Measurements from ENCODE around the gene GEMIN4.

Gene GEMIN4

DNA sequence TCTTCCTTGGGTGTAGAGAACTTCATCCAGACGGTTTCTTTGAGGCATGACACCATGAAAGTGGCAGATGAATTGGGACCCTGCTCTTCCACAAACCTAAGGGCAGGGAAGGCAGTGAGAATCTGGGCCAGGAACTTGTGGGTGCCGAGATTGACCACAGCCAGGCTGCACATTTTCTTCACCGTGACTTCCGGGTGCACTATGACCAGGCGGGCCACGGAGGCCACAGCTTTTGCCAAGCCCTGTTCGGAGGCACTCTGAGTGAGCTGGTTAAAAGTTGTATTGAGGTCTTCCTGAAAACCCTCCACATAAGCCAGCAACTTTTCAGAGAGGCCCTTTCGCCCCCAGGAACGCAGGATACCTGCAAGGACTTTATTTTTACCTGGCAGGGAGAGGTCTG, 5.9 kb downstream of the GEMIN4 start:
- no CpG with 5 or more reads among the region's 9 CpGs for WGBS, 2 donors (ENCODE audit: extremely low coverage in 2 of 2, insufficient read length in 2 of 2, insufficient replicate concordance in 1 of 2)
- Histone ChIP-seq H2BK120ac (ENCODE audit: low read depth, low read length) (no peak overlapping the region), H3K4me3 (ENCODE audit: low read length in 2 of 2) (no peak overlapping the region), H3K9me3 (replicated peaks in 1 of 2; ENCODE audit: control insufficient read depth in 2 of 2, insufficient read depth in 1 of 2, low read depth in 1 of 2, low read length in 2 of 2) (peaks cover 19 to 26% of the 10 kb centered on the region in 2 donors), H3K79me1 (ENCODE audit: low read depth, low read length) (peaks cover 20% of the 10 kb centered on the region), H2AFZ (ENCODE audit: low read length) (no peak overlapping the region), H4K8ac (ENCODE audit: low read depth, low read length) (no peak overlapping the region), H3K18ac (ENCODE audit: low read length) (no peak overlapping the region), H2BK5ac (ENCODE audit: low read length) (no peak overlapping the region), H3K4me2 (ENCODE audit: insufficient read depth, low read length, poor library complexity, severe bottlenecking) (no peak overlapping the region), H4K91ac (ENCODE audit: low read depth, low read length, poor library complexity) (no peak overlapping the region), H3K14ac (ENCODE audit: low read length) (no peak overlapping the region), H3K27me3 (ENCODE audit: control insufficient read depth in 3 of 3, insufficient read depth in 3 of 3, low read depth in 1 of 3, low read length in 3 of 3) (no peaks in the 10 kb centered on the region), H3K36me3 (replicated peaks in 1 of 2; ENCODE audit: control insufficient read depth in 2 of 2, insufficient read depth in 2 of 2, low read length in 2 of 2) (peaks cover 68 to 85% of the 10 kb centered on the region in 2 donors), H3K4ac (ENCODE audit: low read length) (no peak overlapping the region), H2AK5ac (ENCODE audit: low read depth, low read length) (no peak overlapping the region), H3K27ac (replicated peaks; ENCODE audit: low read length) (no peak overlapping the region), H3K4me1 (ENCODE audit: control insufficient read depth in 2 of 2, insufficient read depth in 1 of 2, low read depth in 1 of 2, low read length in 2 of 2) (peaks cover 0 to 6% of the 10 kb centered on the region in 2 donors), H3K23ac (ENCODE audit: low read depth, low read length, poor library complexity) (no peak overlapping the region), H3K9ac (ENCODE audit: low read depth, low read length, poor library complexity) (no peak overlapping the region), H2BK15ac (ENCODE audit: low read length) (no peak overlapping the region), H2BK12ac (ENCODE audit: low read length) (no peak overlapping the region)
- DNase-seq (ENCODE audit: low spot score) = no peak

DNA sequence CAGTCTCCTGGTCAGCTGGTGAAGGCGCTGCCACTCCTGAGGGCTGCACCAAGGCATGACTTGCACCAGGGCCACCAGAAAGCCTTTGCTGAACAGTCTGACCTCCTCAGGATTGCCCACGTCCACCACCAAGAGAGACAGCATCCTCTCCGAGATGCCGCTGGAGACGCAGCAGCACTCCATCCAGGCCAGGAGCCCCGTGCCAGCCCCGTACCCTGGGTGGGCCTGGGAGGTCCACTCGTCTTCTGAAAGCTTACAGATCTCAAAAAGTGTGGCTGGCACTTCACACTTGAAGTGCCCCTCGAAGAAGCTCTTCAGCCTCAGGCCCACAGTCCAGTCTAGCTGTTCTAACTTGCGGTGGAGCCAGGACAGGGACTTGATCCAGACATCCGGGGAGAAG, 6.7 kb downstream of the GEMIN4 start:
- no peak overlapping the region for H3K14ac ChIP-seq (ENCODE audit: low read length)
- no peak overlapping the region for H3K4ac ChIP-seq (ENCODE audit: low read length)
- H3K4me3 ChIP-seq (ENCODE audit: low read length in 2 of 2) = no peak overlapping the region
- H2BK12ac ChIP-seq (ENCODE audit: low read length) = no peak overlapping the region
- H3K9me3 ChIP-seq (replicated peaks in 1 of 2; ENCODE audit: control insufficient read depth in 2 of 2, insufficient read depth in 1 of 2, low read depth in 1 of 2, low read length in 2 of 2) = peaks cover 19 to 26% of the 10 kb centered on the region in 2 donors
- no peak overlapping the region for H2AFZ ChIP-seq (ENCODE audit: low read length)
- no peak overlapping the region for H2AK5ac ChIP-seq (ENCODE audit: low read depth, low read length)
- DNase-seq (ENCODE audit: low spot score) = no peak
- H2BK120ac ChIP-seq (ENCODE audit: low read depth, low read length) = no peak overlapping the region
- peaks cover 0 to 2% of the 10 kb centered on the region in 2 donors for H3K4me1 ChIP-seq (ENCODE audit: control insufficient read depth in 2 of 2, insufficient read depth in 1 of 2, low read depth in 1 of 2, low read length in 2 of 2)
- no peak overlapping the region for H2BK15ac ChIP-seq (ENCODE audit: low read length)
- no peak overlapping the region for H3K9ac ChIP-seq (ENCODE audit: low read depth, low read length, poor library complexity)
- no peak overlapping the region for H3K18ac ChIP-seq (ENCODE audit: low read length)
- H3K23ac ChIP-seq (ENCODE audit: low read depth, low read length, poor library complexity) = no peak overlapping the region
- no peak overlapping the region for H3K27ac ChIP-seq (replicated peaks; ENCODE audit: low read length)
- no peak overlapping the region for H4K8ac ChIP-seq (ENCODE audit: low read depth, low read length)
- H2BK5ac ChIP-seq (ENCODE audit: low read length) = peak overlapping the region; percentile 45
- no peak overlapping the region for H3K4me2 ChIP-seq (ENCODE audit: insufficient read depth, low read length, poor library complexity, severe bottlenecking)
- no peaks in the 10 kb centered on the region for H3K27me3 ChIP-seq (ENCODE audit: control insufficient read depth in 3 of 3, insufficient read depth in 3 of 3, low read depth in 1 of 3, low read length in 3 of 3)
- WGBS, 2 donors (ENCODE audit: extremely low coverage in 2 of 2, insufficient read length in 2 of 2, insufficient replicate concordance in 1 of 2) = no CpG with 5 or more reads among the region's 11 CpGs
- no peak overlapping the region for H4K91ac ChIP-seq (ENCODE audit: low read depth, low read length, poor library complexity)
- peaks cover 76 to 92% of the 10 kb centered on the region in 2 donors for H3K36me3 ChIP-seq (replicated peaks in 1 of 2; ENCODE audit: control insufficient read depth in 2 of 2, insufficient read depth in 2 of 2, low read length in 2 of 2)
- peaks cover 20% of the 10 kb centered on the region for H3K79me1 ChIP-seq (ENCODE audit: low read depth, low read length)

DNA sequence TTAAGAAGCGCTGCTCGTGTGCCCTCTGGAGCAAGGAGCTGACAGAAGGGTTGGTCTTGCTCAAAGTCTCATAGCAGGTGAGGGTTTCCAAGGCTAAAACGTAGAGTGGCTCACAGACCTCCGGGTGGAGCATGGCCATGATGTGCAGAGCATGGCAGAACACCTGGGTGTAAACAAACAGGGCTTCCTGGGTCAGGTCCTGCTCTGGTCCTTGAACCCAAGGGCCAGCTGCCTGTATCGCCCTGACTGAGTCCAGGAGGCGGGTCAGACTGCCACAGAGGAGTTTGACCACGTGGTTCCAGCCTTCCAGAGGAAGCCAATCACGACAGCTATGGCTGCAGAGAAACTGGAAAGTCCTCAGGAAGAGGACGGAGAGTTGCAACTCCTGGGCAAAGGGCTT, 7.1 kb downstream of the GEMIN4 start:
- H2BK5ac ChIP-seq (ENCODE audit: low read length) = peak overlapping the region; percentile 45
- H3K79me1 ChIP-seq (ENCODE audit: low read depth, low read length) = peaks cover 20% of the 10 kb centered on the region
- peaks cover 80 to 94% of the 10 kb centered on the region in 2 donors for H3K36me3 ChIP-seq (replicated peaks in 1 of 2; ENCODE audit: control insufficient read depth in 2 of 2, insufficient read depth in 2 of 2, low read length in 2 of 2)
- no peak overlapping the region for H3K4ac ChIP-seq (ENCODE audit: low read length)
- no peak overlapping the region for H2AK5ac ChIP-seq (ENCODE audit: low read depth, low read length)
- H3K4me1 ChIP-seq (ENCODE audit: control insufficient read depth in 2 of 2, insufficient read depth in 1 of 2, low read depth in 1 of 2, low read length in 2 of 2) = peaks cover 1 to 2% of the 10 kb centered on the region in 2 donors
- peaks cover 16 to 26% of the 10 kb centered on the region in 2 donors for H3K9me3 ChIP-seq (replicated peaks in 1 of 2; ENCODE audit: control insufficient read depth in 2 of 2, insufficient read depth in 1 of 2, low read depth in 1 of 2, low read length in 2 of 2)
- WGBS, 2 donors (ENCODE audit: extremely low coverage in 2 of 2, insufficient read length in 2 of 2, insufficient replicate concordance in 1 of 2) = no CpG with 5 or more reads among the region's 9 CpGs
- H3K14ac ChIP-seq (ENCODE audit: low read length) = no peak overlapping the region
- H3K18ac ChIP-seq (ENCODE audit: low read length) = no peak overlapping the region
- no peak overlapping the region for H2AFZ ChIP-seq (ENCODE audit: low read length)
- no peak overlapping the region for H3K4me2 ChIP-seq (ENCODE audit: insufficient read depth, low read length, poor library complexity, severe bottlenecking)
- no peak overlapping the region for H3K9ac ChIP-seq (ENCODE audit: low read depth, low read length, poor library complexity)
- H2BK12ac ChIP-seq (ENCODE audit: low read length) = no peak overlapping the region
- no peak overlapping the region for H4K91ac ChIP-seq (ENCODE audit: low read depth, low read length, poor library complexity)
- no peak overlapping the region for H2BK15ac ChIP-seq (ENCODE audit: low read length)
- no peak overlapping the region for H2BK120ac ChIP-seq (ENCODE audit: low read depth, low read length)
- DNase-seq (ENCODE audit: low spot score) = no peak
- H3K27me3 ChIP-seq (ENCODE audit: control insufficient read depth in 3 of 3, insufficient read depth in 3 of 3, low read depth in 1 of 3, low read length in 3 of 3) = no peaks in the 10 kb centered on the region
- H3K23ac ChIP-seq (ENCODE audit: low read depth, low read length, poor library complexity) = peak overlapping the region; percentile 17
- H3K27ac ChIP-seq (replicated peaks; ENCODE audit: low read length) = no peak overlapping the region
- no peak overlapping the region for H3K4me3 ChIP-seq (ENCODE audit: low read length in 2 of 2)
- H4K8ac ChIP-seq (ENCODE audit: low read depth, low read length) = no peak overlapping the region

DNA sequence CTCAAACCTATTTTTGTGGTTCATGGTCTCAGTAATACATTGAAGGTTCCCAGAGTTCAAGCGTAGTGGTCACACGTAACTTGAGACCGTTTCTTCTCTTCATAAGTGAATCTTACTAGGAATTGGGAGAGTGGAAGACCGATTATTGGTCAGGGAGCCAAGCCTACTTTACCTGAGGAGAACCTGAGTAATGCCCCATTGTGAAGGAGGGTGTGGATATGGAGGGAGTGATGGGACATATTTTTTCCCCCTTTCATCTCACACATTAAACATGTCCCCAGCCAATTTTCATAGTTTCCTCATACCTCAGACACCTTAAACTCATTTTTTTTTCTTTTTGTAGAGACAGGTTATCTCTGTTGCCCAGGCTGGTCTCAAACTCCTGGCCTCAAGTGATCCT, 8.9 kb downstream of the GEMIN4 start:
- Histone ChIP-seq H2BK12ac (ENCODE audit: low read length) (no peak overlapping the region), H3K27ac (replicated peaks; ENCODE audit: low read length) (no peak overlapping the region), H4K8ac (ENCODE audit: low read depth, low read length) (no peak overlapping the region), H3K23ac (ENCODE audit: low read depth, low read length, poor library complexity) (no peak overlapping the region), H2BK120ac (ENCODE audit: low read depth, low read length) (no peak overlapping the region), H2BK5ac (ENCODE audit: low read length) (no peak overlapping the region), H3K4ac (ENCODE audit: low read length) (no peak overlapping the region), H3K4me3 (ENCODE audit: low read length in 2 of 2) (no peak overlapping the region), H3K27me3 (ENCODE audit: control insufficient read depth in 3 of 3, insufficient read depth in 3 of 3, low read depth in 1 of 3, low read length in 3 of 3) (no peaks in the 10 kb centered on the region), H3K36me3 (replicated peaks in 1 of 2; ENCODE audit: control insufficient read depth in 2 of 2, insufficient read depth in 2 of 2, low read length in 2 of 2) (peaks cover 79 to 100% of the 10 kb centered on the region in 2 donors), H3K4me2 (ENCODE audit: insufficient read depth, low read length, poor library complexity, severe bottlenecking) (no peak overlapping the region), H3K4me1 (ENCODE audit: control insufficient read depth in 2 of 2, insufficient read depth in 1 of 2, low read depth in 1 of 2, low read length in 2 of 2) (peaks cover 1 to 2% of the 10 kb centered on the region in 2 donors), H3K18ac (ENCODE audit: low read length) (no peak overlapping the region), H2AFZ (ENCODE audit: low read length) (no peak overlapping the region), H2BK15ac (ENCODE audit: low read length) (no peak overlapping the region), H3K9ac (ENCODE audit: low read depth, low read length, poor library complexity) (no peak overlapping the region), H3K9me3 (replicated peaks in 1 of 2; ENCODE audit: control insufficient read depth in 2 of 2, insufficient read depth in 1 of 2, low read depth in 1 of 2, low read length in 2 of 2) (peaks cover 5 to 19% of the 10 kb centered on the region in 2 donors), H3K14ac (ENCODE audit: low read length) (no peak overlapping the region), H3K79me1 (ENCODE audit: low read depth, low read length) (peaks cover 16% of the 10 kb centered on the region), H4K91ac (ENCODE audit: low read depth, low read length, poor library complexity) (no peak overlapping the region), H2AK5ac (ENCODE audit: low read depth, low read length) (no peak overlapping the region)
- DNase-seq (ENCODE audit: low spot score) = no peak
- WGBS, 2 donors (ENCODE audit: extremely low coverage in 2 of 2, insufficient read length in 2 of 2, insufficient replicate concordance in 1 of 2) = no CpG with 5 or more reads among the region's 4 CpGs

Data from neuronal stem cell (in vitro differentiated cells).